Measurements from ENCODE around the gene ABTB1. TPM values are rescaled to one million over a fixed set of nuclear protein-coding genes. Genes with fewer than 3 reads are reported as not detected.

ABTB1 gene
- total RNA-seq, 1 experiment from 2014 or later: 6.6 TPM

- DNase-seq (ENCODE audit: low read depth): no peak
Measured at GRCh38 chr3:127719369-127719768, 46.6 kb downstream of the ABTB1 start.

- DNase-seq (ENCODE audit: low read depth): no peak
Measured at GRCh38 chr3:127720161-127720823, 47.5 kb downstream of the ABTB1 start.

GRCh38 chr3:127720985-127721935 lies 48.5 kb downstream of the ABTB1 start:
- DNase-seq (ENCODE audit: low read depth): no peak

GRCh38 chr3:127722091-127722784 lies 49.5 kb downstream of the ABTB1 start:
- no peak for DNase-seq (ENCODE audit: low read depth)

GRCh38 chr3:127723011-127723567 lies 50.3 kb downstream of the ABTB1 start:
- DNase-seq (ENCODE audit: low read depth): no peak

- no peak for DNase-seq (ENCODE audit: low read depth)
Measured at GRCh38 chr3:127726894-127727293, 54.1 kb downstream of the ABTB1 start.

GRCh38 chr3:127728417-127729015 lies 55.8 kb downstream of the ABTB1 start:
- no peak for DNase-seq (ENCODE audit: low read depth)

GRCh38 chr3:127729556-127730056 lies 56.9 kb downstream of the ABTB1 start:
- DNase-seq (ENCODE audit: low read depth): no peak

- DNase-seq (ENCODE audit: low read depth): peak; percentile 39
Measured at GRCh38 chr3:127730171-127730570, 57.4 kb downstream of the ABTB1 start.

Other genes starting within 250 kb of the ABTB1 start
- gene TPRA1, start 82.2 kb upstream of the ABTB1 start, total RNA-seq (2014; rRNA removed; shearing (Covaris generic)): 65.7 and 72.7 TPM in 2 replicates
- gene MCM2, start 74.5 kb upstream of the ABTB1 start, total RNA-seq (2014; rRNA removed; shearing (Covaris generic)): 227 and 228 TPM in 2 replicates
- 71.8 and 73.2 TPM in 2 replicates for gene PODXL2, start 43.8 kb upstream of the ABTB1 start, total RNA-seq (2014; rRNA removed; shearing (Covaris generic))
- gene MGLL, start 149.6 kb downstream of the ABTB1 start, total RNA-seq (2014; rRNA removed; shearing (Covaris generic)): 8.7 and 10.5 TPM in 2 replicates
- not detected in 2 replicates for gene KBTBD12, start 242.3 kb downstream of the ABTB1 start, total RNA-seq (2014; rRNA removed; shearing (Covaris generic))